HepG2 (cell line): ENCODE measurements around the gene SLC29A1. TPM values are rescaled to one million over a fixed set of nuclear protein-coding genes. Genes with fewer than 3 reads are reported as not detected.
A peak's percentile ranks its signal among the peaks of the same experiment; 100 is the strongest.

Experiments
- ATAC-seq: fragments of 200-7000 bp; cut with Tn5 transposase; 3 replicates; pipeline ENCODE4 v1.9.1; 2020; ENCODE audit warnings: mild to moderate bottlenecking, moderate library complexity
- BruUV-seq: library from RNA; stranded (reverse); fragments of 400-500 nt; replicated peaks from 2 replicates; lab custom pipeline; 2021; lab: Mats Ljungman, UMichigan
- CTCF ChIA-PET: fragments of 300-600 bp; formaldehyde crosslinking; extraction: SDS; loops from one replicate; lab custom pipeline; 2021; ENCODE audit warnings: low total read pairs, inconsistent platforms, low intra/inter-chr PET ratio; lab: Yijun Ruan, JAX
- POLR2A ChIA-PET: fragments of 350-600 bp; sonication (Branson Sonifier 250); formaldehyde crosslinking; loops from one replicate; lab custom pipeline; 2020; ENCODE audit warnings: antibody characterized with exemption, inconsistent platforms; lab: Yijun Ruan, JAX
- DNase-seq: peaks from one replicate; pipeline ENCODE4 v3.0.0-alpha.2; 2015; ENCODE audit warnings: low spot score
- FAIRE-seq: peaks from 3 replicates; lab custom pipeline; 2011; peaks lifted over from hg19 to GRCh38; lab: Jason Lieb, UNC
- H2AFZ ChIP-seq: one replicate; pipeline ENCODE4 v1.6.1; 2011; ENCODE audit warnings: low read length, inconsistent platforms
- H3K27ac ChIP-seq: fragments of 300-600 bp; 3 replicates; pipeline ENCODE4 v1.8.0; 2011; ENCODE audit warnings: mixed run types, mild to moderate bottlenecking, mixed read lengths, low read length, inconsistent platforms; ENCODE audit not compliant: insufficient read depth; ENCODE audit errors: extremely low read length
- H3K27me3 ChIP-seq, 2 experiments: fragments of 200-600 bp in 1 of 2; 2 replicates in 1 of 2; 3 replicates in 1 of 2; pipeline versions ENCODE4 v1.6.0 to v1.8.0; 2011; ENCODE audit warnings: low read length in 2 of 2, mild to moderate bottlenecking in 2 of 2, moderate library complexity in 2 of 2, inconsistent platforms in 1 of 2; ENCODE audit not compliant: insufficient read depth in 2 of 2, control insufficient read depth in 1 of 2
- H3K36me3 ChIP-seq, 2 experiments: fragments of 200-600 bp in 1 of 2; replicated peaks in 1 of 2; 2 replicates in 1 of 2; 3 replicates in 1 of 2; pipeline versions ENCODE4 v1.5.1 to v1.8.0; 2011; ENCODE audit warnings: low read length in 2 of 2, inconsistent platforms in 1 of 2; ENCODE audit not compliant: insufficient read depth in 2 of 2, control insufficient read depth in 1 of 2
- H3K4me1 ChIP-seq: 2 replicates; pipeline ENCODE4 v1.5.1; 2012; ENCODE audit warnings: low read length, inconsistent platforms; ENCODE audit not compliant: insufficient read depth
- H3K4me2 ChIP-seq: 2 replicates; pipeline ENCODE4 v1.6.0; 2011; ENCODE audit warnings: low read depth, low read length, inconsistent platforms
- H3K4me3 ChIP-seq, 3 experiments: fragments of 200-600 bp in 1 of 3; sonication (generic), shearing (Covaris generic) in 1 of 3; replicated peaks in 1 of 3; 2 replicates each; pipeline ENCODE4 v1.5.1; 2011 to 2016; ENCODE audit warnings: low read length in 3 of 3, inconsistent platforms in 2 of 3, low read depth in 2 of 3, mild to moderate bottlenecking in 2 of 3, control low read depth in 1 of 3, mixed read lengths in 1 of 3; ENCODE audit not compliant: insufficient read depth in 1 of 3
- H3K79me2 ChIP-seq: one replicate; pipeline ENCODE4 v1.6.1; 2011; ENCODE audit warnings: low read length, inconsistent platforms; ENCODE audit not compliant: insufficient read depth
- H3K9ac ChIP-seq: 2 replicates; pipeline ENCODE4 v1.6.0; 2011; ENCODE audit warnings: mild to moderate bottlenecking, low read depth, low read length, inconsistent platforms; ENCODE audit not compliant: insufficient read depth
- H3K9me3 ChIP-seq: 2 replicates; pipeline ENCODE4 v1.5.1; 2012; ENCODE audit warnings: mild to moderate bottlenecking, low read length
- H4K20me1 ChIP-seq: 2 replicates; pipeline ENCODE4 v1.6.0; 2011; ENCODE audit warnings: inconsistent platforms, mild to moderate bottlenecking, low read length, moderate library complexity; ENCODE audit not compliant: insufficient read depth
- ATF5 ChIP-seq: sonication (generic); formaldehyde crosslinking; IDR thresholded peaks from 2 replicates; pipeline ENCODE4 v1.4.0; 2020; ENCODE audit warnings: mild to moderate bottlenecking, low read depth, missing genetic modification reagents
- GFI1 ChIP-seq: sonication (generic); formaldehyde crosslinking; IDR thresholded peaks from 2 replicates; pipeline ENCODE4 v1.5.0; 2020; ENCODE audit warnings: missing genetic modification reagents, mild to moderate bottlenecking, borderline replicate concordance
- HMGXB4 ChIP-seq, 2 experiments: sonication (generic) in 1 of 2; formaldehyde crosslinking in 1 of 2; IDR thresholded peaks; 2 replicates each; pipeline versions ENCODE4 v1.4.0 to v1.6.1; 2018 to 2020; ENCODE audit warnings: missing genetic modification reagents in 2 of 2, borderline replicate concordance in 1 of 2, low read depth in 1 of 2, mild to moderate bottlenecking in 1 of 2, missing biosample characterization in 1 of 2
- ISX ChIP-seq: sonication (generic); formaldehyde crosslinking; conservative IDR thresholded peaks from 2 replicates; pipeline ENCODE4 v1.5.0; 2020; ENCODE audit warnings: missing genetic modification reagents
- ZNF281 ChIP-seq: sonication (generic); formaldehyde crosslinking; IDR thresholded peaks from 2 replicates; pipeline ENCODE4 v1.4.0; 2020; ENCODE audit warnings: missing genetic modification reagents, borderline replicate concordance
- ZNF510 ChIP-seq: sonication (generic); formaldehyde crosslinking; IDR thresholded peaks from 2 replicates; pipeline ENCODE4 v1.4.0; 2020; ENCODE audit warnings: low read depth, mild to moderate bottlenecking, missing genetic modification reagents
- ZNF556 ChIP-seq: sonication (generic); formaldehyde crosslinking; IDR thresholded peaks from 2 replicates; pipeline ENCODE4 v1.4.0; 2020; ENCODE audit warnings: mild to moderate bottlenecking, missing genetic modification reagents, borderline replicate concordance
- ZNF792 ChIP-seq: IDR thresholded peaks from 2 replicates; pipeline ENCODE4 v1.6.1; 2016
- WGBS: methylation state at CpG from one replicate; pipeline ENCODE4 v1.1.6; 2017; ENCODE audit warnings: low lambda C conversion rate; 5-methylcytosine and 5-hydroxymethylcytosine counted together
- in situ Hi-C: cut with HindIII; loops from 2 replicates; pipeline ENCODE4 v1.10.0; 2017; ENCODE audit warnings: low pct_unique_long_range_greater_than_20kb; ENCODE audit not compliant: extremely low pct_ligation_motif_present
- intact Hi-C: fragments of 100-400 bp; cut with micrococcal nuclease; formaldehyde crosslinking; loops from one replicate; pipeline ENCODE4 v1.10.0; 2022; ENCODE audit not compliant: unreplicated experiment
- polyA plus RNA-seq, 8 experiments: library from polyadenylated mRNA; depleted of rRNA in 3 of 8; stranded (reverse) in 7 of 8; unstranded in 1 of 8; fragments of >200 nt; fragmentation: Illumina TruSeq in 4 of 8; extraction: Trizol in 4 of 8; gene quantifications; 2 replicates each; pipeline versions ENCODE4 v1.2.1 to v1.2.3, GENCODE V29; 2011 to 2016; ENCODE audit warnings: low read depth in 4 of 8, missing spikeins in 1 of 8, mixed read lengths in 1 of 8; ENCODE audit not compliant: insufficient read depth in 1 of 8
- total RNA-seq, 5 experiments: library from RNA; depleted of rRNA; stranded (reverse); fragments of >200 nt; fragmentation: Illumina TruSeq; extraction: Trizol; gene quantifications; 2 replicates each; pipeline ENCODE4 v1.2.3, GENCODE V29; 2016; ENCODE audit warnings: low read depth in 1 of 5
- TF ChIP-seq, protein P1 (sequence below): IDR thresholded peaks from 2 replicates; pipeline ENCODE4 v1.6.1; 2016; ENCODE audit warnings: low read depth
- TF ChIP-seq, protein P2 (sequence below): sonication (generic); formaldehyde crosslinking; IDR thresholded peaks from 2 replicates; pipeline ENCODE4 v1.4.0; 2020; ENCODE audit warnings: missing genetic modification reagents

SLC29A1 gene
- total and polyA plus RNA-seq, 2 of the 13 experiments (the other 11 are each of a cell fraction or from before 2014, with no cell fraction given) = 43.2 to 106 TPM

DNA sequence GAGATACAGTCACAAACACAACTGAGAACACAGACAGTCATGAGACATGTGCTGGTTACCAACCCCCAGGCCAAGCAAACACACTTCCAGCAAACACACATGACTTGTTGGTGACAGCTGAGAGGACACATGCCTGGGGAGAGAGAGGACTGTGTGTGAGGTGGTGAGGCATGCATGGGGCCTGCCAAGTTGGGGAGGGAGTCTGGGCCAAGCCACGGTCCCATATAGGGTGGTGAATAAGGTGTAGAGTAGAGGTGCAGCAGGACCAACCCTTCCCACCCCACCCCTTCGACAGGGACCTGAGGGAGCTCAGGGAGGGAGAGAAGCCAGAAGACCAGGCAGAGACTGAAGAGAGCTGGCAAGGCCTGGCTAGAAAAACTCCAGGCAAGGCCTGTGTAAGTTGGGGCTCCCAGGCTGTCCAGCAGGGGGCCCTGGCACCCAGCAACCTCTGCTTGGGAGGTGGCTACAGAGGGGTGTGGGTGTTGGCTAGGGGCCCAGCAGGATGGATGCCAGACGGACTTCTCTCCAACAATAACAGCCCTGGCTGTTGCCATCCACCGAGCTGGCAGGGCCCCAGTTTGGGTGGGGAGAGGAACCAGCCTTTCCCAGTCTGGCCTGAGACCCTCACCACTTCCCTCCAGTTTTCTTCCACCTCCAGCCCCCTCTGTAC lies 2.0 kb upstream of the SLC29A1 start:
- Histone ChIP-seq H3K4me2 (peak overlapping the region; percentile 66), H3K9ac (peak overlapping the region; percentile 52), H3K27ac (no peak overlapping the region), H3K27me3 (peaks cover 1 to 9% of the 10 kb centered on the region in 2 experiments; a peak in 3 of 5 replicates), H4K20me1 (no peaks in the 10 kb centered on the region), H3K4me1 (peaks cover 87% of the 10 kb centered on the region), H3K4me3 (peak overlapping the region in 1 of 3 experiments; percentile 36; a peak in 1 of 6 replicates), H3K36me3 (no peaks in the 10 kb centered on the region), H2AFZ (no peak overlapping the region), H3K79me2 (peaks cover 17% of the 10 kb centered on the region), H3K9me3 (no peaks in the 10 kb centered on the region)
- WGBS = 0% methylated on average over 4 of the region's 4 CpGs
- no TSS peak for BruUV-seq
- FAIRE-seq (peak; percentile 86), ATAC-seq (peak; percentile 70), DNase-seq (peak; percentile 85)
- in situ Hi-C loops = loop anchor here (5.0 kb wide), 1 partner anchor 49 kb away; no protein-coding TSS in a partner anchor
- ChIA-PET CTCF (interaction anchor here (0.6 to 3.2 kb wide), 4 partner anchors 13 to 36 kb away, joined by 3 to 18 read pairs (median 4); no protein-coding TSS in a partner anchor), POLR2A (interaction anchor here (0.6 to 4.4 kb wide), 7 partner anchors 9 to 98 kb away, joined by 3 to 61 read pairs (median 4); partner anchors contain the start of genes AARS2, HSP90AB1 and SLC35B2)
- intact Hi-C loops = loop anchor here (1.0 kb wide), 2 partner anchors 13 to 49 kb away; no protein-coding TSS in a partner anchor
- TF ChIP-seq ZNF792 (peak; percentile 78; the same call in 1 of the 2 replicates), HMGXB4 (CRISPR knock-in tag; IDR thresholded peaks at IDR 0.05; ENCODE audit: borderline replicate concordance in 1 of 2, low read depth in 1 of 2) (peak; percentile 88 to 94), ZNF510 (CRISPR knock-in tag) (no peak), GFI1 (CRISPR knock-in tag) (no peak), ATF5 (CRISPR knock-in tag) (no peak), ZNF281 (CRISPR knock-in tag) (peak; percentile 67), ISX (CRISPR knock-in tag) (no peak), ZNF556 (CRISPR knock-in tag) (peak; percentile 41; the same call in 1 of the 2 replicates)
- TF ChIP-seq, protein P1, sequence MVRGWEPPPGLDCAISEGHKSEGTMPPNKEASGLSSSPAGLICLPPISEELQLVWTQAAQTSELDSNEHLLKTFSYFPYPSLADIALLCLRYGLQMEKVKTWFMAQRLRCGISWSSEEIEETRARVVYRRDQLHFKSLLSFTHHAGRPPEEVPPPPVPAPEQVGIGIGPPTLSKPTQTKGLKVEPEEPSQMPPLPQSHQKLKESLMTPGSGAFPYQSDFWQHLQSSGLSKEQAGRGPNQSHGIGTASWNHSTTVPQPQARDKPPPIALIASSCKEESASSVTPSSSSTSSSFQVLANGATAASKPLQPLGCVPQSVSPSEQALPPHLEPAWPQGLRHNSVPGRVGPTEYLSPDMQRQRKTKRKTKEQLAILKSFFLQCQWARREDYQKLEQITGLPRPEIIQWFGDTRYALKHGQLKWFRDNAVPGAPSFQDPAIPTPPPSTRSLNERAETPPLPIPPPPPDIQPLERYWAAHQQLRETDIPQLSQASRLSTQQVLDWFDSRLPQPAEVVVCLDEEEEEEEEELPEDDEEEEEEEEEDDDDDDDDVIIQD (CRISPR knock-in tag) = peak; percentile 15; the same call in 1 of the 2 replicates
- TF ChIP-seq, protein P2, sequence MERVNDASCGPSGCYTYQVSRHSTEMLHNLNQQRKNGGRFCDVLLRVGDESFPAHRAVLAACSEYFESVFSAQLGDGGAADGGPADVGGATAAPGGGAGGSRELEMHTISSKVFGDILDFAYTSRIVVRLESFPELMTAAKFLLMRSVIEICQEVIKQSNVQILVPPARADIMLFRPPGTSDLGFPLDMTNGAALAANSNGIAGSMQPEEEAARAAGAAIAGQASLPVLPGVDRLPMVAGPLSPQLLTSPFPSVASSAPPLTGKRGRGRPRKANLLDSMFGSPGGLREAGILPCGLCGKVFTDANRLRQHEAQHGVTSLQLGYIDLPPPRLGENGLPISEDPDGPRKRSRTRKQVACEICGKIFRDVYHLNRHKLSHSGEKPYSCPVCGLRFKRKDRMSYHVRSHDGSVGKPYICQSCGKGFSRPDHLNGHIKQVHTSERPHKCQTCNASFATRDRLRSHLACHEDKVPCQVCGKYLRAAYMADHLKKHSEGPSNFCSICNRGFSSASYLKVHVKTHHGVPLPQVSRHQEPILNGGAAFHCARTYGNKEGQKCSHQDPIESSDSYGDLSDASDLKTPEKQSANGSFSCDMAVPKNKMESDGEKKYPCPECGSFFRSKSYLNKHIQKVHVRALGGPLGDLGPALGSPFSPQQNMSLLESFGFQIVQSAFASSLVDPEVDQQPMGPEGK (CRISPR knock-in tag) = peak; percentile 86
